ENCODE data around the gene VRK1. TPM values are rescaled to one million over a fixed set of nuclear protein-coding genes. Genes with fewer than 3 reads are reported as not detected.

Gene VRK1
- polyA plus RNA-seq, 3 donors, result 5.5 to 14.3 (median 13.2) TPM

DNA sequence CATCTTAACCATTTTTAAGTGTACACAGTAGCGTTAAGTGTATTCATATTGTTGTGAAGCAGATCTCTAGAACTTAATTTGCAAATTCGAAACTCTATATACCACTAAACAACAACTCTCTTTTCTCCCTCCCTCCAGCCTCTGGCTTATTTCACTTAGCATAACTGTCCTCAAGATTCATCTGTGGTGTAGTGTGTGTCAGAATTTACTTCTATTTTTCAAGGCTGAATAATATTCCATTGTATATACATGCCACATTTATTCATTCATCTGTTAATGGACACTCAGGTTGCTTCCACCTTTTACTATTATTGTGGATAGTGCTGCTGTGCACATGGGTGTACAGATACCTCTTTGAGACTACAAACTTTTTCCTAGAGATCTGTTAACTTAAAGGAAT is 26.5 kb downstream of the VRK1 start:
- Mint-ChIP-seq H3K27ac (no peak overlapping the region), H3K4me1 (peaks cover 20% of the 10 kb centered on the region), H3K36me3 (peaks cover 7 to 15% of the 10 kb centered on the region in 2 donors), H3K4me3 (no peak overlapping the region), H3K9me3 (peaks cover 0 to 2% (median 0%) of the 10 kb centered on the region in 7 donors), H3K27me3 (ENCODE audit: low read depth in 3 of 3) (peaks cover 0 to 2% (median 0%) of the 10 kb centered on the region in 3 donors)
- H3K4me2 ChIP-seq (replicated peaks; ENCODE audit: extremely low read depth, low read length, poor library complexity, severe bottlenecking), result no peak overlapping the region
- no peaks in the 10 kb centered on the region for H3K36me3 ChIP-seq (replicated peaks in 1 of 2; ENCODE audit: control insufficient read depth in 1 of 2, insufficient read depth in 2 of 2, low read length in 2 of 2)
- no peak overlapping the region for H3K9ac ChIP-seq (ENCODE audit: insufficient read depth, low read length, poor library complexity, severe bottlenecking)
- H3K27me3 ChIP-seq (ENCODE audit: control insufficient read depth in 2 of 2, insufficient read depth in 2 of 2, low read length in 2 of 2), result no peaks in the 10 kb centered on the region
- H3K79me2 ChIP-seq (ENCODE audit: insufficient read depth, low read length), result peaks cover 100% of the 10 kb centered on the region
- WGBS (ENCODE audit: insufficient coverage), result no CpG with 5 or more reads among the region's 2 CpGs
- no peak for DNase-seq
- intact Hi-C loops (cut with micrococcal nuclease), result no loop called here
- H2AFZ ChIP-seq (ENCODE audit: insufficient read depth, low read depth, low read length, poor library complexity, severe bottlenecking), result no peak overlapping the region
- H3K27ac ChIP-seq (ENCODE audit: low read depth in 1 of 2, low read length in 2 of 2), result no peak overlapping the region
- H3K4me3 ChIP-seq (replicated peaks in 1 of 3; ENCODE audit: low read depth in 2 of 3, low read length in 3 of 3), result no peak overlapping the region
- H3K4me1 ChIP-seq (ENCODE audit: control insufficient read depth in 1 of 2, insufficient read depth in 2 of 2, low read length in 2 of 2), result peaks cover 0 to 12% of the 10 kb centered on the region in 2 donors
- H4K20me1 ChIP-seq (ENCODE audit: insufficient read depth, low read length), result no peaks in the 10 kb centered on the region
- H3K9me3 ChIP-seq (replicated peaks in 1 of 2; ENCODE audit: control insufficient read depth in 1 of 2, insufficient read depth in 1 of 2, low read length in 2 of 2), result no peaks in the 10 kb centered on the region
- TF ChIP-seq CTCF (IDR thresholded peaks at IDR 0.05), result no peak

- intact Hi-C loops (cut with micrococcal nuclease), result no loop called here
- Mint-ChIP-seq H3K36me3 (peaks cover 6 to 15% of the 10 kb centered on the region in 2 donors), H3K4me1 (peaks cover 20% of the 10 kb centered on the region), H3K27me3 (ENCODE audit: low read depth in 3 of 3) (peaks cover 0 to 2% (median 0%) of the 10 kb centered on the region in 3 donors), H3K9me3 (peaks cover 0 to 2% (median 0%) of the 10 kb centered on the region in 7 donors), H3K4me3 (no peak overlapping the region), H3K27ac (no peak overlapping the region)
- H3K4me2 ChIP-seq (replicated peaks; ENCODE audit: extremely low read depth, low read length, poor library complexity, severe bottlenecking), result no peak overlapping the region
- H3K9me3 ChIP-seq (replicated peaks in 1 of 2; ENCODE audit: control insufficient read depth in 1 of 2, insufficient read depth in 1 of 2, low read length in 2 of 2), result no peaks in the 10 kb centered on the region
- no peak for TF ChIP-seq CTCF (IDR thresholded peaks at IDR 0.05)
- no peak overlapping the region for H3K4me3 ChIP-seq (replicated peaks in 1 of 3; ENCODE audit: low read depth in 2 of 3, low read length in 3 of 3)
- no peak overlapping the region for H3K27ac ChIP-seq (ENCODE audit: low read depth in 1 of 2, low read length in 2 of 2)
- no peak overlapping the region for H2AFZ ChIP-seq (ENCODE audit: insufficient read depth, low read depth, low read length, poor library complexity, severe bottlenecking)
- no peak for DNase-seq
- no peaks in the 10 kb centered on the region for H3K27me3 ChIP-seq (ENCODE audit: control insufficient read depth in 2 of 2, insufficient read depth in 2 of 2, low read length in 2 of 2)
- no peak overlapping the region for H3K9ac ChIP-seq (ENCODE audit: insufficient read depth, low read length, poor library complexity, severe bottlenecking)
- H4K20me1 ChIP-seq (ENCODE audit: insufficient read depth, low read length), result no peaks in the 10 kb centered on the region
- WGBS (ENCODE audit: insufficient coverage), result 100% methylated on average over 3 of the region's 3 CpGs
- H3K79me2 ChIP-seq (ENCODE audit: insufficient read depth, low read length), result peaks cover 100% of the 10 kb centered on the region
- H3K36me3 ChIP-seq (replicated peaks in 1 of 2; ENCODE audit: control insufficient read depth in 1 of 2, insufficient read depth in 2 of 2, low read length in 2 of 2), result no peaks in the 10 kb centered on the region
- H3K4me1 ChIP-seq (ENCODE audit: control insufficient read depth in 1 of 2, insufficient read depth in 2 of 2, low read length in 2 of 2), result peaks cover 0 to 12% of the 10 kb centered on the region in 2 donors
Measured at GRCh38 chr14:96824283-96824682, 27.1 kb downstream of the VRK1 start.

Data from CD14-positive monocyte (primary cell).